Caki2 (cell line): ENCODE data around the gene MASP1. TPM values are rescaled to one million over a fixed set of nuclear protein-coding genes. Genes with fewer than 3 reads are reported as not detected.

ENCODE experiments used
- total RNA-seq: library from RNA; depleted of rRNA; stranded (reverse); fragments of >200 nt; shearing (Covaris generic); gene quantifications from 2 replicates; pipeline ENCODE4 v1.2.3, GENCODE V29; 2014; ENCODE audit warnings: low replicate concordance; rRNA removed

Gene MASP1
- total RNA-seq, 1 experiment from 2014 or later, result not detected

Other genes with a start within 250 kb of the MASP1 start
- 76.5 and 111 TPM in 2 replicates for gene RPL39L, start 152.2 kb downstream of the MASP1 start, total RNA-seq
- gene RTP1, start 94.3 kb downstream of the MASP1 start, total RNA-seq, result not detected in 2 replicates
- gene RTP4, start 76.6 kb upstream of the MASP1 start, total RNA-seq, result not detected in 2 replicates